HEK293 (cell line): ENCODE data around the gene KCNT1.
A peak's percentile ranks its signal among the peaks of the same experiment; 100 is the strongest.

Experiments
- CTCF ChIA-PET: fragments of 350-600 bp; formaldehyde crosslinking; extraction: SDS; loops from one replicate; lab custom pipeline; 2021; ENCODE audit warnings: antibody characterized with exemption; lab: Yijun Ruan, JAX
- POLR2A ChIA-PET: fragments of 300-600 bp; formaldehyde crosslinking; extraction: SDS; loops from one replicate; lab custom pipeline; 2020; ENCODE audit warnings: antibody characterized with exemption, inconsistent platforms; lab: Yijun Ruan, JAX
- H3K27ac ChIP-seq: fragments of 200-500 bp; sonication (Bioruptor generic); 2 replicates; pipeline ENCODE4 v1.5.1; 2014; ENCODE audit warnings: low read depth, low read length, control low read depth, inconsistent platforms; ENCODE audit errors: extremely low read depth
- H3K36me3 ChIP-seq, 2 experiments: fragments of 200-500 bp in 1 of 2; sonication (Bioruptor generic) in 1 of 2; 1 replicate in 1 of 2; 2 replicates in 1 of 2; pipeline ENCODE4 v1.5.1; 2014 to 2017; ENCODE audit warnings: inconsistent platforms in 2 of 2, low read length in 2 of 2; ENCODE audit not compliant: control insufficient read depth in 2 of 2, insufficient read depth in 1 of 2
- H3K4me1 ChIP-seq: fragments of 200-500 bp; sonication (Bioruptor generic); 2 replicates; pipeline ENCODE4 v1.5.1; 2014; ENCODE audit warnings: mild to moderate bottlenecking, low read length, inconsistent platforms; ENCODE audit not compliant: control insufficient read depth, insufficient read depth
- H3K4me3 ChIP-seq: 2 replicates; pipeline ENCODE4 v1.5.1; 2011; ENCODE audit warnings: low read depth, mild to moderate bottlenecking, control low read depth, low read length, moderate library complexity
- H3K9me3 ChIP-seq: fragments of 200-500 bp; sonication (Bioruptor generic); 2 replicates; pipeline ENCODE4 v1.5.1; 2014; ENCODE audit warnings: low read depth, low read length, inconsistent platforms; ENCODE audit not compliant: control insufficient read depth, insufficient read depth
- BCL11B ChIP-seq: fragments of 450-650 bp; formaldehyde crosslinking; IDR thresholded peaks from 2 replicates; pipeline ENCODE4 v1.5.1; 2016; ENCODE audit warnings: low read depth, missing biosample characterization, missing genetic modification characterization
- GLIS1 ChIP-seq: fragments of 450-650 bp; formaldehyde crosslinking; IDR thresholded peaks from 2 replicates; pipeline ENCODE4 v1.5.1; 2016; ENCODE audit warnings: missing biosample characterization, missing genetic modification characterization
- KLF1 ChIP-seq: fragments of 450-650 bp; formaldehyde crosslinking; IDR thresholded peaks from 2 replicates; pipeline ENCODE4 v1.5.1; 2016; ENCODE audit warnings: missing biosample characterization, missing genetic modification characterization
- KLF8 ChIP-seq: fragments of 450-650 bp; formaldehyde crosslinking; IDR thresholded peaks from 2 replicates; pipeline ENCODE4 v1.5.1; 2016; ENCODE audit warnings: missing biosample characterization, missing genetic modification characterization
- PRDM10 ChIP-seq: fragments of 450-650 bp; formaldehyde crosslinking; IDR thresholded peaks from 2 replicates; pipeline ENCODE4 v1.5.1; 2016; ENCODE audit warnings: missing biosample characterization, missing genetic modification characterization
- ZBTB17 ChIP-seq: fragments of 450-650 bp; formaldehyde crosslinking; IDR thresholded peaks from 2 replicates; pipeline ENCODE4 v1.5.1; 2016; ENCODE audit warnings: missing biosample characterization, missing genetic modification characterization
- ZNF155 ChIP-seq: fragments of 450-650 bp; formaldehyde crosslinking; IDR thresholded peaks from 2 replicates; pipeline ENCODE4 v1.5.1; 2016; ENCODE audit warnings: missing biosample characterization, missing genetic modification characterization
- ZNF366 ChIP-seq: fragments of 450-650 bp; formaldehyde crosslinking; conservative IDR thresholded peaks from 2 replicates; pipeline ENCODE4 v1.5.1; 2016; ENCODE audit warnings: missing biosample characterization, missing genetic modification characterization
- ZNF398 ChIP-seq: fragments of 450-650 bp; formaldehyde crosslinking; IDR thresholded peaks from 2 replicates; pipeline ENCODE4 v1.5.1; 2017; ENCODE audit warnings: missing biosample characterization, missing genetic modification characterization
- ZNF404 ChIP-seq: fragments of 450-650 bp; formaldehyde crosslinking; IDR thresholded peaks from 2 replicates; pipeline ENCODE4 v1.5.1; 2017; ENCODE audit warnings: missing biosample characterization, missing genetic modification characterization
- ZNF416 ChIP-seq: fragments of 450-650 bp; formaldehyde crosslinking; IDR thresholded peaks from 2 replicates; pipeline ENCODE4 v1.5.1; 2016; ENCODE audit warnings: missing biosample characterization, missing genetic modification characterization
- ZNF510 ChIP-seq: fragments of 450-650 bp; formaldehyde crosslinking; IDR thresholded peaks from 2 replicates; pipeline ENCODE4 v1.5.1; 2018; ENCODE audit warnings: mild to moderate bottlenecking, missing genetic modification characterization, missing biosample characterization; ENCODE audit not compliant: insufficient replicate concordance
- ZNF571 ChIP-seq: fragments of 450-650 bp; formaldehyde crosslinking; IDR thresholded peaks from 2 replicates; pipeline ENCODE4 v1.5.0; 2017; ENCODE audit warnings: missing biosample characterization, missing genetic modification characterization
- ZNF626 ChIP-seq: fragments of 450-650 bp; sonication (Bioruptor Pico); formaldehyde crosslinking; IDR thresholded peaks from 2 replicates; pipeline ENCODE4 v1.5.1; 2018; ENCODE audit warnings: missing biosample characterization, missing genetic modification characterization, inconsistent platforms
- ZXDB ChIP-seq: fragments of 450-650 bp; formaldehyde crosslinking; IDR thresholded peaks from 2 replicates; pipeline ENCODE4 v1.5.1; 2016; ENCODE audit warnings: missing biosample characterization, missing genetic modification characterization

Gene KCNT1

GRCh38 chr9:135739271-135740220 is 37.6 kb downstream of the KCNT1 start:
- Histone ChIP-seq H3K4me1 (no peaks in the 10 kb centered on the region), H3K9me3 (no peaks in the 10 kb centered on the region), H3K4me3 (no peak overlapping the region), H3K36me3 (no peaks in the 10 kb centered on the region), H3K27ac (no peak overlapping the region)
- no peak for TF ChIP-seq ZBTB17
- TF ChIP-seq ZNF404, result no peak
- TF ChIP-seq ZNF571 (tag by site-specific recombination), result no peak
- TF ChIP-seq KLF1, result peak; percentile 98
- TF ChIP-seq GLIS1 (tag by site-specific recombination), result no peak
- no peak for TF ChIP-seq ZNF155 (tag by site-specific recombination)
- TF ChIP-seq KLF8 (tag by site-specific recombination), result peak; percentile 35; the same call in 1 of the 2 replicates
- TF ChIP-seq ZNF416, result no peak
- no peak for TF ChIP-seq ZNF626
- no peak for TF ChIP-seq BCL11B (tag by site-specific recombination)
- ChIA-PET POLR2A (no interaction called here), CTCF (no interaction called here)

- CTCF ChIA-PET, result interaction anchor here (0.6 kb wide), 1 partner anchor 771 kb away, joined by 4 read pairs; no protein-coding TSS in a partner anchor
- TF ChIP-seq ZNF366 (tag by site-specific recombination) (no peak), KLF1 (peak; percentile 13; the same call in 1 of the 2 replicates), PRDM10 (tag by site-specific recombination) (no peak), ZXDB (tag by site-specific recombination) (no peak), ZNF398 (tag by site-specific recombination) (no peak), ZNF510 (no peak)
- Histone ChIP-seq H3K4me1 (no peaks in the 10 kb centered on the region), H3K27ac (no peak overlapping the region), H3K36me3 (no peaks in the 10 kb centered on the region), H3K9me3 (no peaks in the 10 kb centered on the region), H3K4me3 (no peak overlapping the region)
- POLR2A ChIA-PET, result no interaction called here
These were observed 39.6 kb downstream of the KCNT1 start for GRCh38 chr9:135741276-135742219.
